Stomach (tissue), 9 donors: ENCODE results near the gene CCNJL. TPM values are rescaled to one million over a fixed set of nuclear protein-coding genes. Genes with fewer than 3 reads are reported as not detected.
A peak's percentile ranks its signal among the peaks of the same experiment; 100 is the strongest.

Experiments used
- DNase-seq, 2 donors: peaks; one replicate each; pipeline versions ENCODE4 v3.0.0 to v3.0.0-alpha.2; 2013 to 2019
- H3K27ac ChIP-seq, 5 donors: fragments of 200-600 bp in 4 of 5; sonication (generic) in 4 of 5; one replicate each; pipeline ENCODE4 v1.5.1; 2013 to 2019; ENCODE audit warnings: mild to moderate bottlenecking in 1 of 5, moderate library complexity in 1 of 5
- H3K27me3 ChIP-seq, 3 donors: fragments of 200-600 bp; sonication (generic); one replicate each; pipeline ENCODE4 v1.5.1; 2017 to 2019; ENCODE audit warnings: mixed run types in 1 of 3
- H3K36me3 ChIP-seq, 4 donors: fragments of 200-600 bp; sonication (generic); 1 replicate in 3 of 4; 2 replicates in 1 of 4; pipeline ENCODE4 v1.5.1; 2016 to 2019
- H3K4me1 ChIP-seq, 4 donors: fragments of 200-600 bp; sonication (generic); one replicate each; pipeline ENCODE4 v1.5.1; 2016 to 2019
- H3K4me3 ChIP-seq, 4 donors: fragments of 200-600 bp; sonication (generic) in 3 of 4; one replicate each; pipeline ENCODE4 v1.5.1; 2016 to 2019; ENCODE audit warnings: mild to moderate bottlenecking in 1 of 4
- H3K9me3 ChIP-seq, 4 donors: fragments of 200-600 bp; sonication (generic); one replicate each; pipeline ENCODE4 v1.5.1; 2016 to 2019
- EP300 ChIP-seq: sonication (generic); formaldehyde crosslinking; IDR thresholded peaks from one replicate; pipeline ENCODE4 v1.6.1; 2017; ENCODE audit warnings: antibody characterized with exemption
- POLR2A ChIP-seq, 4 donors: fragments of 450-650 bp; IDR thresholded peaks; one replicate each; pipeline ENCODE4 v1.6.1; 2016; ENCODE audit warnings: antibody characterized with exemption in 4 of 4, control low read depth in 2 of 4, mild to moderate bottlenecking in 1 of 4, moderate library complexity in 1 of 4
- POLR2AphosphoS5 ChIP-seq, 3 donors: sonication (generic); formaldehyde crosslinking; IDR thresholded peaks; one replicate each; pipeline ENCODE4 v1.6.1; 2016; ENCODE audit warnings: antibody characterized with exemption in 3 of 3
- WGBS, 5 donors: extraction: QIAGEN DNeasy Blood & Tissue Kit in 3 of 5; methylation state at CpG; one replicate each; pipeline versions ENCODE4 v1.1.5 to v1.1.7; 2013 to 2018; 5-methylcytosine and 5-hydroxymethylcytosine counted together
- intact Hi-C: fragments of 100-400 bp; cut with DNase I; formaldehyde crosslinking; loops from one replicate; pipeline ENCODE4 v1.15.1; 2023; ENCODE audit warnings: low total_unique reads
- polyA plus RNA-seq, 3 donors: library from polyadenylated mRNA; stranded (reverse); fragments of 200-250 nt; gene quantifications; one replicate each; pipeline ENCODE4 v1.2.3, GENCODE V29; 2013
- total RNA-seq, 5 donors: library from RNA; depleted of rRNA; stranded (reverse); fragments of >200 nt; gene quantifications; one replicate each; pipeline versions ENCODE4 v1.1.0 to v1.2.3, GENCODE V29; 2014 to 2016
- TF ChIP-seq, protein P1 (sequence below), 7 experiments: fragments of 450-650 bp in 4 of 7; fragments of 200-600 bp in 3 of 7; sonication (generic) in 3 of 7; IDR thresholded peaks; one replicate each; pipeline ENCODE4 v1.5.1; 2016 to 2019; ENCODE audit warnings: antibody characterized with exemption in 7 of 7, control low read depth in 2 of 7, mild to moderate bottlenecking in 1 of 7
- donor health status: healthy with polysubstance abuse.
- donor health status: Bipolar disorder and iron deficiency.
- donor health status: healthy.

Gene CCNJL
- total and polyA plus RNA-seq, 8 donors: 1.4 to 104 (median 3.5) TPM

DNA sequence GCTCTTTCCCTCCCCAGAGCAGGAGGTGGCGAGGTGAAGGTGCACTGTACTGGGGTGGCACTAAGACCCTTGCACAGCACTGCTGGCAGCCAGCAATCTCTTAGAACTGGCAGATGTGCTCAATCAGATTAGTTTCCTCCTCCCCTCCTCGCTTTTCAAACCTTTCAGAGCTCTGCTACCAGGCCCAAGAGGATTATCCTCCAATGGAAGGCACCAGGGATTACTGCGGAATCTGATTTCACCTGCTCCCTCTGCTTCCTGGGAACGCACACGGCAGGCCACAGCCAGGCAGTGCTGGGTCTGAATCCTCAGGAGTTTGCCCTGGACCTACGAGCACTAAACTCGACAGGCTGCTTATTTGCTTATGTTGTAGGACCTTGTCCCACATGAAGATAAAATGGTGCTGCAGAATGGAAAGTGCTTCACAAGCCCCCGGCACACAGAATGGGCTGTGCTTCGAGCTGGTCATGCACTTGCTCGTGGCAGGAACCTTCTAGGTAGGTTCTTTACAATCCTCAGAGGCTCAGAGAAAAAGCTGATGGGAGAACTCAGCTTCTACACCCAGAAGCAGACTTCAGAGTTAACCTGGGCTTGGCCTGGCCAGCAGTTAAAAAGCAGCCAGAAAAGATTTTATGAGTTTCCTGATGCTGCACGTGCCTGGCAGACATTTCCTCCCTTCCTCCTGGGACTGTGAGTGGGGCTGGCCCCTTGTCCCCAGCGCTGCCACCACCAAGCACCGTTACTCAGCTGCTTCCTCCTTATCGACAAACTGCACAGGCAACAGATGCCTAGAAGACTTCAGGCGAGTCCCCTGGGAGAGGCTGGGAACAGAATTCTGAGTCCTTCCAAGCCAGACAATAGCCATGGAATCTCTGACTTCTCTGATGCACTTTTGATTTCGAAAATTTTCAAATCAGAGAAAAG, 50.0 kb downstream of the CCNJL start:
- TF ChIP-seq, protein P1, sequence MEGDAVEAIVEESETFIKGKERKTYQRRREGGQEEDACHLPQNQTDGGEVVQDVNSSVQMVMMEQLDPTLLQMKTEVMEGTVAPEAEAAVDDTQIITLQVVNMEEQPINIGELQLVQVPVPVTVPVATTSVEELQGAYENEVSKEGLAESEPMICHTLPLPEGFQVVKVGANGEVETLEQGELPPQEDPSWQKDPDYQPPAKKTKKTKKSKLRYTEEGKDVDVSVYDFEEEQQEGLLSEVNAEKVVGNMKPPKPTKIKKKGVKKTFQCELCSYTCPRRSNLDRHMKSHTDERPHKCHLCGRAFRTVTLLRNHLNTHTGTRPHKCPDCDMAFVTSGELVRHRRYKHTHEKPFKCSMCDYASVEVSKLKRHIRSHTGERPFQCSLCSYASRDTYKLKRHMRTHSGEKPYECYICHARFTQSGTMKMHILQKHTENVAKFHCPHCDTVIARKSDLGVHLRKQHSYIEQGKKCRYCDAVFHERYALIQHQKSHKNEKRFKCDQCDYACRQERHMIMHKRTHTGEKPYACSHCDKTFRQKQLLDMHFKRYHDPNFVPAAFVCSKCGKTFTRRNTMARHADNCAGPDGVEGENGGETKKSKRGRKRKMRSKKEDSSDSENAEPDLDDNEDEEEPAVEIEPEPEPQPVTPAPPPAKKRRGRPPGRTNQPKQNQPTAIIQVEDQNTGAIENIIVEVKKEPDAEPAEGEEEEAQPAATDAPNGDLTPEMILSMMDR (IDR thresholded peaks at IDR 0.05): no peak
- TF ChIP-seq POLR2AphosphoS5 (IDR thresholded peaks at IDR 0.05) (no peak), EP300 (no peak), POLR2A (IDR thresholded peaks at IDR 0.05) (no peak)
- Histone ChIP-seq H3K4me1 (peaks cover 14 to 27% (median 23%) of the 10 kb centered on the region in 4 donors), H3K36me3 (peaks cover 0 to 3% (median 0%) of the 10 kb centered on the region in 4 donors), H3K4me3 (no peak overlapping the region), H3K9me3 (no peaks in the 10 kb centered on the region), H3K27ac (peak overlapping the region in 2 of 5 donors; percentile 3 to 17), H3K27me3 (no peaks in the 10 kb centered on the region)
- DNase-seq: peak in 1 of 2 donors; percentile 50
- intact Hi-C loops: no loop called here
- WGBS, 5 donors: 34 to 65% (median 48%) methylated on average over 16 of the region's 16 CpGs

DNA sequence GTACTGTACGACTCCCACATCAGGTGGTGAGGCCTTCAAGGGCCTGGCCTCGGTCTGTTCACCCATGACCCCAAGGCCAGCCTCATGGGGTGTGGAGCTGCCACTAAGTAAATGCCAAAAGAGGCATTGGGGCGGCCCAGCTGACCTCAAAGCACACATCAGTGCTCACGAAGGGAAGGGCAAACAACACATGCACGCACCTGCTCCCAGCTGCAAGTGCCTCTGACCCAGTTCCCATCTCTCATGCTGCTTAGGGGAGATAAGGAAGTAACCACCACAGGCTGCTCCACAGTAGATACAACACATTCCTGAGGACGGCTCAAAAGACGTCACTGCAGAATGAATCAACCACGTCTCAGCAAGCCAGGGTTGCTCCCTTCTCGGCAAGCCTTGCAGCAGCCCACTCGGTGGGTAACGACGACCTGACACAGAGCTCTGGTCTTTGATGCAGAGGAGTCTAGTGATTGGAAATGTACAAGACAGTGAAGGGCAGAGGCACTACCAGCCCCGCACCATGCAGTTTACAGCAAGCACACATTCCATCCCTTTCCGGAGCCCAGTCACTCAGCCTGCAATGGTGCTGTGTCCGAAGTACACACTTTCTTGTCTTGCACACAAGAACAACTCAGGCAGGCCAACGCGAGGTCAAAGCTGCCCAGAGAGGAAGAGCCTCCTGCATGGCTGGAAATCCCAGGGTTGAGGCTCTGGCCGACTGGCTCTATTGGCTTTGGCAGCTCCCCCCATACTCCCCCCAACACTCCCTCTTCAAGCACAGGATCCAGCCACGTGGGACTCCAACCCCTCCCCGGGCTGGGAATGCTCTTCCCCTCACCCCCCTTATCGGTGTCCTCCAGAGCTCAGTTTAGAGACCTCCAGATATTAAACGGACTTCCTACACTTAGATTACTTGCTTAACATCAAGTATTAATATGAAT, 51.2 kb downstream of the CCNJL start:
- peaks cover 14 to 27% (median 23%) of the 10 kb centered on the region in 4 donors for H3K4me1 ChIP-seq
- H3K27me3 ChIP-seq: no peaks in the 10 kb centered on the region
- peak overlapping the region in 4 of 5 donors; percentile 13 to 59 (median 38) for H3K27ac ChIP-seq
- TF ChIP-seq POLR2A (IDR thresholded peaks at IDR 0.05): no peak
- TF ChIP-seq, protein P1 (IDR thresholded peaks at IDR 0.05): no peak
- TF ChIP-seq POLR2AphosphoS5 (IDR thresholded peaks at IDR 0.05): peak in 2 of 3 donors; percentile 55 to 93
- no peak for TF ChIP-seq EP300
- no peak overlapping the region for H3K4me3 ChIP-seq
- intact Hi-C loops: no loop called here
- H3K9me3 ChIP-seq: no peaks in the 10 kb centered on the region
- DNase-seq: peak; percentile 74 to 95
- 32 to 44% (median 38%) methylated on average over 20 to 22 of the region's 22 CpGs for WGBS, 5 donors
- H3K36me3 ChIP-seq: peaks cover 0 to 3% (median 0%) of the 10 kb centered on the region in 4 donors

DNA sequence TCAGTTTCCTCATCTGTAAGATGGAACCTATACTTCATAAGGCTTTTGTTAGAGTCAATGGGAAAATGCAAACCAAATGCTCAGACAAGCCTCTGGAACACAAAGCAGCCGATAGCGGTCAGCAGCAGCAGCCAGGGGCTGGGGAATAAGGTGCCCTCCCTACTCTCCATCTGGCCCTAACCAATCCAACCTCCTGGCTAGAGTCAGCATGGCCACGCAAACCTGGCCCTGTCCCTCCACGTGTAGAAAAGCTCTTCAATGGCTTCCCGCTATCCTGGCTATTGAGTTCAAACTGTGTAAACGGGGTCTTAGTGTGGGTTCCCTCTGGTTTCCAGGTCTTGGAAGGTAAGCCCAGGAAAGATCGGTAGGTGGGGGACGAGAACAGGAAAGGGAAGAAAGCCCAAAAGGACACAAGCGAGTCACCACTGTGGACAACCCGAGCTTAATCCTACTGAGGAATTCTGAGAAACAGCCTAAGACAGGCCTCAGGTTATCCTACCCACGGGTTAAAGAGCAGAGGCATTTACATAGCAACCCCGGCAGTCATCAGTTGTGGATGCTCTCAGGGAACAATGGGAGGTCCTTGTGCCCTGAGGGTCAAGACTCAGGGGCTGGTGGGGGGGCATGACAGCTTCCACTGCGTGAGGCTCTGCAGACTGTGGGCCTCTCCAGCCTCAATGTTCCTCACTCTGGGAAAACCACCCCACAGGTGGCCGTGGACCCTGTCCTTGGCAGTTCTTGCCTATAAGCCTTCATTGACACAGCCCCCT, 52.2 kb downstream of the CCNJL start:
- peak overlapping the region in 3 of 5 donors; percentile 21 to 52 (median 25) for H3K27ac ChIP-seq
- no peak overlapping the region for H3K4me3 ChIP-seq
- H3K9me3 ChIP-seq: no peaks in the 10 kb centered on the region
- H3K4me1 ChIP-seq: peaks cover 14 to 27% (median 23%) of the 10 kb centered on the region in 4 donors
- 89 to 93% (median 90%) methylated on average over 14 of the region's 14 CpGs for whole genome bisulfite sequencing, 5 donors
- DNase-seq: no peak
- H3K27me3 ChIP-seq: no peaks in the 10 kb centered on the region
- TF ChIP-seq, protein P1 (IDR thresholded peaks at IDR 0.05): no peak
- TF ChIP-seq POLR2AphosphoS5 (IDR thresholded peaks at IDR 0.05) (no peak), POLR2A (IDR thresholded peaks at IDR 0.05) (no peak), EP300 (no peak)
- peaks cover 0 to 7% (median 2%) of the 10 kb centered on the region in 4 donors for H3K36me3 ChIP-seq
- intact Hi-C loops: no loop called here
